AG09319 (cell line): Measurements from ENCODE around the gene SYT6.

Source experiments
- DNase-seq: peaks from one replicate; pipeline ENCODE4 v3.0.0-alpha.2; 2010; ENCODE audit warnings: low read depth; ENCODE audit errors: extremely low read depth
- CTCF ChIP-seq: IDR thresholded peaks from 2 replicates; pipeline ENCODE4 v1.5.1; 2011; ENCODE audit warnings: low read depth, mild to moderate bottlenecking, inconsistent platforms, low read length, moderate library complexity

Gene SYT6

GRCh38 chr1:114181356-114181755 is 27.7 kb upstream of the SYT6 start:
- DNase-seq = no peak
- no peak for TF ChIP-seq CTCF

- no peak for DNase-seq
- no peak for TF ChIP-seq CTCF
These were observed 27.1 kb upstream of the SYT6 start for GRCh38 chr1:114180742-114181141.

GRCh38 chr1:114178936-114179335 is 25.3 kb upstream of the SYT6 start:
- no peak for TF ChIP-seq CTCF
- DNase-seq = no peak

- DNase-seq = no peak
- no peak for TF ChIP-seq CTCF
These were observed 23.6 kb upstream of the SYT6 start for GRCh38 chr1:114177282-114177681.

- TF ChIP-seq CTCF = no peak
- DNase-seq = no peak
These were observed 22.7 kb upstream of the SYT6 start for GRCh38 chr1:114176366-114176765.

- no peak for TF ChIP-seq CTCF
- no peak for DNase-seq
These were observed 20.0 kb upstream of the SYT6 start for GRCh38 chr1:114173680-114174079.

- TF ChIP-seq CTCF = no peak
- DNase-seq = no peak
These were observed 15.8 kb upstream of the SYT6 start for GRCh38 chr1:114169509-114169908.
